Body of pancreas (tissue), 4 donors: ENCODE results near the gene KLK1. TPM values are rescaled to one million over a fixed set of nuclear protein-coding genes. Genes with fewer than 3 reads are reported as not detected.

Source experiments
- ATAC-seq: fragments of 150-250 bp; one replicate; pipeline ENCODE4 v1.9.1; 2016
- DNase-seq, 4 donors: peaks; one replicate each; pipeline ENCODE4 v3.0.0-alpha.2; 2019
- H3K27ac ChIP-seq, 4 donors: fragments of 200-600 bp; sonication (generic); 1 replicate in 3 of 4; 2 replicates in 1 of 4; pipeline versions ENCODE4 v1.5.1 to v1.6.1; 2016 to 2019; ENCODE audit warnings: mild to moderate bottlenecking in 1 of 4, mixed read lengths in 1 of 4, moderate library complexity in 1 of 4
- H3K27me3 ChIP-seq, 2 donors: fragments of 200-600 bp; sonication (generic); one replicate each; pipeline ENCODE4 v1.6.0; 2016; ENCODE audit warnings: mild to moderate bottlenecking in 1 of 2
- H3K36me3 ChIP-seq, 2 donors: fragments of 200-600 bp; sonication (generic); replicated peaks in 1 of 2; 2 replicates each; pipeline ENCODE4 v1.5.1; 2016; ENCODE audit warnings: low read depth in 2 of 2; ENCODE audit not compliant: insufficient read depth in 1 of 2
- H3K4me1 ChIP-seq: fragments of 200-600 bp; sonication (generic); one replicate; pipeline ENCODE4 v1.6.0; 2016
- H3K4me3 ChIP-seq, 2 donors: fragments of 200-600 bp; sonication (generic); 1 replicate in 1 of 2; 2 replicates in 1 of 2; pipeline ENCODE4 v1.5.1; 2016 to 2019
- H3K9me3 ChIP-seq, 3 donors: fragments of 200-600 bp; sonication (generic); 1 replicate in 2 of 3; 2 replicates in 1 of 3; pipeline ENCODE4 v1.5.1; 2016
- CTCF ChIP-seq, 7 experiments: fragments of 450-650 bp in 4 of 7; fragments of 200-600 bp in 3 of 7; sonication (generic) in 3 of 7; IDR thresholded peaks; one replicate each; pipeline ENCODE4 v1.5.1; 2016 to 2019; ENCODE audit warnings: antibody characterized with exemption in 7 of 7
- POLR2A ChIP-seq, 3 donors: fragments of 450-650 bp; IDR thresholded peaks; one replicate each; pipeline ENCODE4 v1.6.1; 2016; ENCODE audit warnings: antibody characterized with exemption in 3 of 3, mild to moderate bottlenecking in 2 of 3
- WGBS, 2 donors: methylation state at CpG; one replicate each; pipeline ENCODE4 v1.1.5; 2017; 5-methylcytosine and 5-hydroxymethylcytosine counted together
- intact Hi-C: fragments of 100-400 bp; cut with DNase I; formaldehyde crosslinking; loops from one replicate; pipeline ENCODE4 v1.15.1; 2023
- total RNA-seq, 2 donors: library from RNA; depleted of rRNA; stranded (reverse); fragments of >200 nt; gene quantifications; one replicate each; pipeline ENCODE4 v1.1.0, GENCODE V29; 2016

Gene KLK1
- total RNA-seq, 2 donors from 2014 or later: 937 to 947 TPM

GRCh38 chr19:50854636-50855410 is 31.2 kb upstream of the KLK1 start, which contains the start of gene KLK3:
TSS of gene KLK3 (plus strand) at chr19:50854915. CDS start at chr19:50854956, 41 bp downstream.
- no peaks in the 10 kb centered on the region for H3K9me3 ChIP-seq
- ATAC-seq: no peak
- no peak for DNase-seq
- TF ChIP-seq POLR2A (IDR thresholded peaks at IDR 0.05): no peak
- H3K36me3 ChIP-seq: no peaks in the 10 kb centered on the region
- intact Hi-C loops: no loop called here
- WGBS, 2 donors: 65 to 78% methylated on average over 8 to 9 of the region's 9 CpGs
- no peaks in the 10 kb centered on the region for H3K27me3 ChIP-seq
- H3K27ac ChIP-seq: no peak within 1 kb of the TSS
- H3K4me3 ChIP-seq: no peak within 1 kb of the TSS
- no peaks in the 10 kb centered on the region for H3K4me1 ChIP-seq

- Histone ChIP-seq H3K27ac (no peak overlapping the region), H3K36me3 (no peaks in the 10 kb centered on the region), H3K9me3 (no peaks in the 10 kb centered on the region), H3K4me1 (no peaks in the 10 kb centered on the region), H3K4me3 (no peak overlapping the region), H3K27me3 (no peaks in the 10 kb centered on the region)
- ATAC-seq (no peak), DNase-seq (no peak)
- 76% methylated on average over 4 of the region's 4 CpGs; no CpG with 5 or more reads in 1 of the 2 donors for WGBS, 2 donors
- intact Hi-C loops: no loop called here
- no peak for TF ChIP-seq CTCF (IDR thresholded peaks at IDR 0.05)
- TF ChIP-seq POLR2A (IDR thresholded peaks at IDR 0.05): no peak
Measured at GRCh38 chr19:50851620-50852019, 28.0 kb upstream of the KLK1 start.

GRCh38 chr19:50850738-50851137 is 27.2 kb upstream of the KLK1 start:
- intact Hi-C loops: no loop called here
- H3K4me1 ChIP-seq: no peaks in the 10 kb centered on the region
- no peaks in the 10 kb centered on the region for H3K36me3 ChIP-seq
- no peak overlapping the region for H3K27ac ChIP-seq
- no peak overlapping the region for H3K4me3 ChIP-seq
- no peaks in the 10 kb centered on the region for H3K27me3 ChIP-seq
- DNase-seq: no peak
- WGBS, 2 donors: 32 to 40% methylated on average over 3 of the region's 3 CpGs
- no peak for ATAC-seq
- no peaks in the 10 kb centered on the region for H3K9me3 ChIP-seq
- no peak for TF ChIP-seq POLR2A (IDR thresholded peaks at IDR 0.05)
- no peak for TF ChIP-seq CTCF (IDR thresholded peaks at IDR 0.05)

GRCh38 chr19:50844296-50844935 is 20.8 kb upstream of the KLK1 start:
- intact Hi-C loops: no loop called here
- H3K9me3 ChIP-seq: peaks cover 0 to 10% (median 0%) of the 10 kb centered on the region in 3 donors
- no peak overlapping the region for H3K27ac ChIP-seq
- H3K36me3 ChIP-seq: no peaks in the 10 kb centered on the region
- 62 to 80% methylated on average over 8 of the region's 8 CpGs for WGBS, 2 donors
- DNase-seq (no peak), ATAC-seq (no peak)
- no peaks in the 10 kb centered on the region for H3K4me1 ChIP-seq
- TF ChIP-seq CTCF (IDR thresholded peaks at IDR 0.05) (no peak), POLR2A (IDR thresholded peaks at IDR 0.05) (no peak)
- H3K27me3 ChIP-seq: no peaks in the 10 kb centered on the region
- no peak overlapping the region for H3K4me3 ChIP-seq

- WGBS, 2 donors: 63 to 67% methylated on average over 6 to 7 of the region's 7 CpGs
- Histone ChIP-seq H3K36me3 (no peaks in the 10 kb centered on the region), H3K4me1 (no peaks in the 10 kb centered on the region), H3K27me3 (no peaks in the 10 kb centered on the region), H3K27ac (no peak overlapping the region), H3K4me3 (no peak overlapping the region), H3K9me3 (peaks cover 0 to 10% (median 0%) of the 10 kb centered on the region in 3 donors)
- DNase-seq (no peak), ATAC-seq (no peak)
- intact Hi-C loops: no loop called here
- TF ChIP-seq CTCF (IDR thresholded peaks at IDR 0.05): no peak
- TF ChIP-seq POLR2A (IDR thresholded peaks at IDR 0.05): no peak
Measured at GRCh38 chr19:50843701-50844221, 20.2 kb upstream of the KLK1 start.
